Spleen (tissue), 11 donors: ENCODE data around the gene TCF7L1. TPM values are rescaled to one million over a fixed set of nuclear protein-coding genes. Genes with fewer than 3 reads are reported as not detected.
A peak's percentile ranks its signal among the peaks of the same experiment; 100 is the strongest.

Experiments used
- DNase-seq: peaks from one replicate; pipeline ENCODE4 v3.0.0-alpha.2; 2020
- H3K27ac ChIP-seq, 8 donors: fragments of 200-600 bp; sonication (generic) in 7 of 8; 1 replicate in 4 of 8; 2 replicates in 4 of 8; pipeline versions ENCODE4 v1.5.0 to v1.8.0; 2016 to 2021; ENCODE audit warnings: inconsistent platforms in 4 of 8, mild to moderate bottlenecking in 4 of 8, moderate library complexity in 1 of 8
- H3K27me3 ChIP-seq, 7 donors: fragments of 200-600 bp; sonication (generic) in 6 of 7; replicated peaks in 1 of 7; 1 replicate in 4 of 7; 2 replicates in 3 of 7; pipeline versions ENCODE4 v1.5.0 to v1.8.0; 2016 to 2021; ENCODE audit warnings: inconsistent platforms in 3 of 7, mild to moderate bottlenecking in 1 of 7
- H3K36me3 ChIP-seq, 6 donors: fragments of 200-600 bp; sonication (generic) in 5 of 6; 1 replicate in 4 of 6; 2 replicates in 2 of 6; pipeline versions ENCODE4 v1.5.0 to v1.8.0; 2016 to 2021; ENCODE audit warnings: inconsistent platforms in 2 of 6
- H3K4me1 ChIP-seq, 6 donors: fragments of 200-600 bp; sonication (generic) in 5 of 6; 1 replicate in 3 of 6; 2 replicates in 3 of 6; pipeline versions ENCODE4 v1.5.0 to v1.8.0; 2016 to 2021; ENCODE audit warnings: inconsistent platforms in 3 of 6
- H3K4me3 ChIP-seq, 8 donors: fragments of 200-600 bp; sonication (generic) in 7 of 8; 1 replicate in 4 of 8; 2 replicates in 4 of 8; pipeline versions ENCODE4 v1.5.0 to v1.8.0; 2016 to 2021; ENCODE audit warnings: inconsistent platforms in 4 of 8, mild to moderate bottlenecking in 4 of 8, moderate library complexity in 2 of 8
- H3K9me3 ChIP-seq, 8 donors: fragments of 200-600 bp; sonication (generic) in 7 of 8; 1 replicate in 4 of 8; 2 replicates in 4 of 8; pipeline versions ENCODE4 v1.5.0 to v1.8.0; 2016 to 2021; ENCODE audit warnings: inconsistent platforms in 4 of 8
- CTCF ChIP-seq, 11 experiments: fragments of 200-600 bp in 7 of 11; fragments of 450-650 bp in 4 of 11; sonication (generic) in 4 of 11; IDR thresholded peaks in 8 of 11; conservative IDR thresholded peaks in 3 of 11; 1 replicate in 7 of 11; 2 replicates in 4 of 11; pipeline versions ENCODE4 v1.4.0 to v1.8.0; 2016 to 2021; ENCODE audit warnings: antibody characterized with exemption in 11 of 11, inconsistent platforms in 4 of 11, mild to moderate bottlenecking in 1 of 11
- POLR2A ChIP-seq, 3 donors: fragments of 450-650 bp; IDR thresholded peaks; one replicate each; pipeline ENCODE4 v1.5.1; 2017; ENCODE audit warnings: antibody characterized with exemption in 3 of 3, mild to moderate bottlenecking in 1 of 3
- POLR2AphosphoS5 ChIP-seq, 3 donors: sonication (generic); formaldehyde crosslinking; IDR thresholded peaks; one replicate each; pipeline ENCODE4 v1.5.1; 2017; ENCODE audit warnings: antibody characterized with exemption in 3 of 3
- WGBS, 5 donors: extraction: QIAGEN DNeasy Blood & Tissue Kit in 3 of 5; methylation state at CpG; one replicate each; pipeline versions ENCODE4 v1.1.5 to v1.1.7; 2013 to 2018; 5-methylcytosine and 5-hydroxymethylcytosine counted together
- intact Hi-C: fragments of 100-400 bp; cut with DNase I; formaldehyde crosslinking; loops from one replicate; pipeline ENCODE4 v1.15.0; 2023; ENCODE audit warnings: low total_unique reads
- polyA plus RNA-seq, 3 donors: library from polyadenylated mRNA; stranded (reverse); fragments of 200-250 nt; gene quantifications; one replicate each; pipeline ENCODE4 v1.2.1, GENCODE V29; 2013
- total RNA-seq, 7 donors: library from RNA; depleted of rRNA in 3 of 7; stranded (reverse); fragments of >200 nt in 3 of 7; fragmentation: NEBNext Ultra II Directional in 4 of 7; extraction: Animal tissue kit (Norgen Biotek cat#: 25700) in 4 of 7; gene quantifications; one replicate each; pipeline versions ENCODE4 v1.1.0 to v1.2.1, GENCODE V29; 2016 to 2021
- donor health status: healthy with polysubstance abuse.
- donor health status: DM: no; HTN: no; CAD: no; lungs with moderate emphysema.
- donor health status: DM: no; HTN: no; CAD: no.
- donor health status: Bipolar disorder and iron deficiency.
- donor health status: healthy.
- donor health status: DM: no; HTN: no; CAD: no.
- donor health status: DM: yes; HTN: yes; CAD: no.

TCF7L1 gene
- total and polyA plus RNA-seq, 10 donors, result 2.0 to 15.8 (median 6.4) TPM

GRCh38 chr2:85156153-85156552, 23.0 kb downstream of the TCF7L1 start:
- Histone ChIP-seq H3K4me1 (peaks cover 9 to 45% (median 22%) of the 10 kb centered on the region in 6 donors), H3K36me3 (no peaks in the 10 kb centered on the region), H3K9me3 (no peaks in the 10 kb centered on the region), H3K4me3 (no peak overlapping the region), H3K27ac (no peak overlapping the region), H3K27me3 (no peaks in the 10 kb centered on the region)
- no peak for TF ChIP-seq POLR2AphosphoS5 (IDR thresholded peaks at IDR 0.05)
- TF ChIP-seq POLR2A (IDR thresholded peaks at IDR 0.05), result no peak
- no peak for TF ChIP-seq CTCF (IDR thresholded peaks at IDR 0.05 in 8 of 11, conservative IDR thresholded peaks at IDR 0.05 in 3 of 11)
- no peak for DNase-seq
- intact Hi-C loops, result no loop called here
- 55 to 81% (median 76%) methylated on average over 7 of the region's 7 CpGs for WGBS, 5 donors

GRCh38 chr2:85156619-85157018, 23.4 kb downstream of the TCF7L1 start:
- Histone ChIP-seq H3K36me3 (no peaks in the 10 kb centered on the region), H3K4me1 (peaks cover 9 to 45% (median 22%) of the 10 kb centered on the region in 6 donors), H3K9me3 (no peaks in the 10 kb centered on the region), H3K27ac (no peak overlapping the region), H3K4me3 (no peak overlapping the region), H3K27me3 (no peaks in the 10 kb centered on the region)
- TF ChIP-seq POLR2A (IDR thresholded peaks at IDR 0.05), result no peak
- TF ChIP-seq CTCF (IDR thresholded peaks at IDR 0.05 in 8 of 11, conservative IDR thresholded peaks at IDR 0.05 in 3 of 11), result no peak
- TF ChIP-seq POLR2AphosphoS5 (IDR thresholded peaks at IDR 0.05), result no peak
- DNase-seq, result no peak
- 95 to 100% (median 98%) methylated on average over 3 of the region's 3 CpGs for WGBS, 5 donors
- intact Hi-C loops, result no loop called here

GRCh38 chr2:85157345-85157744, 24.2 kb downstream of the TCF7L1 start:
- no peaks in the 10 kb centered on the region for H3K9me3 ChIP-seq
- peaks cover 9 to 45% (median 22%) of the 10 kb centered on the region in 6 donors for H3K4me1 ChIP-seq
- no peaks in the 10 kb centered on the region for H3K36me3 ChIP-seq
- DNase-seq, result no peak
- H3K4me3 ChIP-seq, result no peak overlapping the region
- no peak for TF ChIP-seq POLR2A (IDR thresholded peaks at IDR 0.05)
- no peak for TF ChIP-seq POLR2AphosphoS5 (IDR thresholded peaks at IDR 0.05)
- intact Hi-C loops, result no loop called here
- no peak overlapping the region for H3K27ac ChIP-seq
- 73 to 100% (median 81%) methylated on average over 1 of the region's 1 CpG for WGBS, 5 donors
- no peaks in the 10 kb centered on the region for H3K27me3 ChIP-seq

GRCh38 chr2:85158559-85159273, 25.5 kb downstream of the TCF7L1 start:
- 67 to 88% (median 73%) methylated on average over 14 of the region's 14 CpGs for WGBS, 5 donors
- Histone ChIP-seq H3K27me3 (no peaks in the 10 kb centered on the region), H3K36me3 (no peaks in the 10 kb centered on the region), H3K4me3 (no peak overlapping the region), H3K27ac (peak overlapping the region in 5 of 8 donors; percentile 26 to 51 (median 36)), H3K9me3 (no peaks in the 10 kb centered on the region), H3K4me1 (peaks cover 9 to 52% (median 25%) of the 10 kb centered on the region in 6 donors)
- TF ChIP-seq POLR2A (IDR thresholded peaks at IDR 0.05) (no peak), POLR2AphosphoS5 (IDR thresholded peaks at IDR 0.05) (no peak), CTCF (IDR thresholded peaks at IDR 0.05 in 8 of 11, conservative IDR thresholded peaks at IDR 0.05 in 3 of 11) (no peak)
- no peak for DNase-seq
- intact Hi-C loops, result no loop called here
